Sciatic nerve (tissue), 2 donors: ENCODE measurements around the gene ACOT13. TPM values are rescaled to one million over a fixed set of nuclear protein-coding genes. Genes with fewer than 3 reads are reported as not detected.
A peak's percentile ranks its signal among the peaks of the same experiment; 100 is the strongest.
"Not testable (repeated sequence)": the region's sequence is repeated elsewhere in the genome, so short reads cannot be mapped to it uniquely, and the experiment has no call there.

Source experiments
- ATAC-seq: fragments of 200-7000 bp; cut with Tn5 transposase; one replicate; pipeline ENCODE4 v1.9.1; 2020; ENCODE audit warnings: mild to moderate bottlenecking, moderate library complexity
- DNase-seq: peaks from one replicate; pipeline ENCODE4 v3.0.0-alpha.2; 2020; ENCODE audit warnings: low spot score
- intact Hi-C: fragments of 100-400 bp; cut with DNase I; formaldehyde crosslinking; loops from one replicate; pipeline ENCODE4 v1.14.2; 2022
- total RNA-seq: library from RNA; stranded (reverse); fragmentation: NEBNext Ultra II Directional; extraction: Animal tissue kit (Norgen Biotek cat#: 25700); gene quantifications from one replicate; pipeline ENCODE4 v1.2.1, GENCODE V29; 2021
- donor health status: DM: no; HTN: no; CAD: no.
- donor health status: DM: no; HTN: no; CAD: no.

Gene ACOT13
- total RNA-seq, 1 donor from 2014 or later = 17.3 TPM

GRCh38 chr6:24683297-24684296 is 16.7 kb downstream of the ACOT13 start:
- ATAC-seq (no peak), DNase-seq (no peak)
- intact Hi-C loops = no loop called here

GRCh38 chr6:24686408-24686807 is 19.5 kb downstream of the ACOT13 start:
- DNase-seq (no peak), ATAC-seq (no peak)
- intact Hi-C loops = no loop called here

- intact Hi-C loops = no loop called here
- DNase-seq = no peak
Observed at GRCh38 chr6:24686946-24687345, 20.1 kb downstream of the ACOT13 start.

GRCh38 chr6:24689964-24690363 is 23.1 kb downstream of the ACOT13 start:
- ATAC-seq (no peak), DNase-seq (no peak)
- intact Hi-C loops = loop anchor here (10.0 kb wide), 1 partner anchor 105 kb away; no protein-coding TSS in a partner anchor

More at GRCh38 chr6:24686946-24687345, 20.1 kb downstream of the ACOT13 start:
- no peak for ATAC-seq

- DNase-seq = no peak
- intact Hi-C loops = loop anchor here (10.0 kb wide), 1 partner anchor 106 kb away; no protein-coding TSS in a partner anchor
- no peak for ATAC-seq
Observed at GRCh38 chr6:24690593-24690992, 23.7 kb downstream of the ACOT13 start.

GRCh38 chr6:24691550-24691949 is 24.7 kb downstream of the ACOT13 start:
- no peak for ATAC-seq
- no peak for DNase-seq
- intact Hi-C loops = loop anchor here (10.0 kb wide), 1 partner anchor 107 kb away; no protein-coding TSS in a partner anchor

GRCh38 chr6:24692003-24692402 is 25.1 kb downstream of the ACOT13 start:
- ATAC-seq (peak; percentile 57), DNase-seq (no peak)
- intact Hi-C loops = loop anchor here (10.0 kb wide), 1 partner anchor 107 kb away; no protein-coding TSS in a partner anchor

GRCh38 chr6:24692415-24692814 is 25.5 kb downstream of the ACOT13 start:
- ATAC-seq (no peak), DNase-seq (no peak)
- intact Hi-C loops = loop anchor here (10.0 kb wide), 1 partner anchor 108 kb away; no protein-coding TSS in a partner anchor

GRCh38 chr6:24692848-24693592 is 26.1 kb downstream of the ACOT13 start:
- ATAC-seq (no peak), DNase-seq (no peak)
- intact Hi-C loops = loop anchor here (10.0 kb wide), 1 partner anchor 108 kb away; no protein-coding TSS in a partner anchor

GRCh38 chr6:24694198-24694597 is 27.3 kb downstream of the ACOT13 start:
- intact Hi-C loops = loop anchor here (10.0 kb wide), 1 partner anchor 109 kb away; no protein-coding TSS in a partner anchor
- DNase-seq (no peak), ATAC-seq (no peak)

GRCh38 chr6:24695635-24696034 is 28.8 kb downstream of the ACOT13 start:
- peak; percentile 83 for ATAC-seq
- DNase-seq = not testable (repeated sequence)
- intact Hi-C loops = loop anchor here (10.0 kb wide), 1 partner anchor 111 kb away; no protein-coding TSS in a partner anchor

GRCh38 chr6:24696097-24696496 is 29.2 kb downstream of the ACOT13 start:
- intact Hi-C loops = loop anchor here (10.0 kb wide), 1 partner anchor 111 kb away; no protein-coding TSS in a partner anchor
- DNase-seq = no peak
- no peak for ATAC-seq

- DNase-seq (no peak), ATAC-seq (no peak)
- intact Hi-C loops = loop anchor here (10.0 kb wide), 1 partner anchor 115 kb away; no protein-coding TSS in a partner anchor
Observed at GRCh38 chr6:24699521-24700359, 32.9 kb downstream of the ACOT13 start.

GRCh38 chr6:24702720-24703282 is 35.9 kb downstream of the ACOT13 start:
- ATAC-seq (no peak), DNase-seq (no peak)
- intact Hi-C loops = no loop called here

GRCh38 chr6:24704468-24704867 is 37.6 kb downstream of the ACOT13 start:
- no peak for ATAC-seq
- DNase-seq = no peak
- intact Hi-C loops = no loop called here

GRCh38 chr6:24708612-24709011 is 41.7 kb downstream of the ACOT13 start:
- ATAC-seq (no peak), DNase-seq (no peak)
- intact Hi-C loops = no loop called here

- intact Hi-C loops = no loop called here
- no peak for ATAC-seq
Observed at GRCh38 chr6:24709014-24709711, 42.3 kb downstream of the ACOT13 start.

More at GRCh38 chr6:24709014-24709711, 42.3 kb downstream of the ACOT13 start:
- DNase-seq = no peak
